ENCODE data around the gene KIAA0930.

- TF ChIP-seq GLIS3 (CRISPR knock-in tag; IDR thresholded peaks at IDR 0.05) (no peak), TCF4 (CRISPR knock-in tag; IDR thresholded peaks at IDR 0.05; ENCODE audit: borderline replicate concordance) (no peak), ZFP3 (CRISPR knock-in tag; IDR thresholded peaks at IDR 0.05) (no peak), CSRNP3 (CRISPR knock-in tag; IDR thresholded peaks at IDR 0.05) (no peak), ZNF565 (CRISPR knock-in tag; conservative IDR thresholded peaks at IDR 0.05; ENCODE audit: low read depth) (no peak), RARB (CRISPR knock-in tag; IDR thresholded peaks at IDR 0.05) (no peak), ZNF8 (CRISPR knock-in tag; IDR thresholded peaks at IDR 0.05) (no peak), PATZ1 (CRISPR knock-in tag; IDR thresholded peaks at IDR 0.05; ENCODE audit: borderline replicate concordance) (no peak)
Observed at GRCh38 chr22:45187891-45188290, 52.8 kb downstream of the KIAA0930 start.

Measured in SK-N-SH treated with all-trans-retinoic acid at 6 μM for 48 hours (cell line).